Neural progenitor cell (in vitro differentiated cells): Measurements from ENCODE around the gene SLC12A6. TPM values are rescaled to one million over a fixed set of nuclear protein-coding genes. Genes with fewer than 3 reads are reported as not detected.

ENCODE experiments used
- microRNA counts: library from miRNA; unstranded; fragments of <30 nt; microRNA quantifications from one replicate; lab custom pipeline; 2016
- microRNA-seq: library from miRNA; unstranded; fragments of <30 nt; microRNA quantifications from one replicate; pipeline ENCODE4, GENCODE V29; 2016
- small RNA-seq: library from RNA; depleted of rRNA; stranded (forward); fragments of <200 nt; gene quantifications from one replicate; pipeline ENCODE3, GENCODE V24; 2015
- total RNA-seq: library from RNA; depleted of rRNA; stranded (reverse); fragments of >200 nt; gene quantifications from 2 replicates; pipeline ENCODE4 v1.2.3, GENCODE V29; 2015; ENCODE audit warnings: low replicate concordance

SLC12A6 gene
- total RNA-seq, 1 donor from 2014 or later: 17.7 TPM

MicroRNAs encoded within 50 kb of the gene (microRNA counts, 767-probe panel; counts per million panel counts)
- 460 counts per million, percentile 90 among the panel's probes with 10 or more counts for microRNA hsa-miR-1233 (lab: Ali Mortazavi, UCI)

Small RNA genes lying within 50 kb of the gene (microRNA-seq; reads per million reads assigned to microRNA genes)
- gene MIR1233-1: not detected

Small RNA genes lying within 50 kb of the gene (small RNA-seq; reads per million reads assigned to genes)
- gene MIR1233-1: not detected
- gene RF00019: not detected

Other genes with a start within 250 kb of the SLC12A6 start
- gene EMC7, start 235.9 kb downstream of the SLC12A6 start, total RNA-seq: 18.6 and 25.6 TPM in 2 replicates
- gene PGBD4, start 235.7 kb downstream of the SLC12A6 start, total RNA-seq: 0.93 and 1.7 TPM in 2 replicates
- gene KATNBL1, start 127.7 kb downstream of the SLC12A6 start, total RNA-seq: 124 and 178 TPM in 2 replicates
- gene EMC4, start 112.8 kb downstream of the SLC12A6 start, total RNA-seq: 139 and 173 TPM in 2 replicates
- gene NOP10, start 5.4 kb upstream of the SLC12A6 start, total RNA-seq: 123 and 151 TPM in 2 replicates
- 0.19 TPM in 1 of 2 replicates, not detected in the other for gene NUTM1, start 5.5 kb upstream of the SLC12A6 start, total RNA-seq
- 35.1 and 47.1 TPM in 2 replicates for gene LPCAT4, start 29.4 kb upstream of the SLC12A6 start, total RNA-seq
- 79.7 and 97.4 TPM in 2 replicates for gene GOLGA8A, start 100.0 kb upstream of the SLC12A6 start, total RNA-seq
- gene GOLGA8B, start 245.9 kb upstream of the SLC12A6 start, total RNA-seq: 83.1 and 85.4 TPM in 2 replicates